Hypothalamus (tissue), 51 donors: ENCODE measurements around the gene TEX51.

Experiments
- DNase-seq, 51 donors: peaks; one replicate each; lab custom pipeline; 2025; lab: John Stamatoyannopoulos, UW

The TEX51 gene

DNA sequence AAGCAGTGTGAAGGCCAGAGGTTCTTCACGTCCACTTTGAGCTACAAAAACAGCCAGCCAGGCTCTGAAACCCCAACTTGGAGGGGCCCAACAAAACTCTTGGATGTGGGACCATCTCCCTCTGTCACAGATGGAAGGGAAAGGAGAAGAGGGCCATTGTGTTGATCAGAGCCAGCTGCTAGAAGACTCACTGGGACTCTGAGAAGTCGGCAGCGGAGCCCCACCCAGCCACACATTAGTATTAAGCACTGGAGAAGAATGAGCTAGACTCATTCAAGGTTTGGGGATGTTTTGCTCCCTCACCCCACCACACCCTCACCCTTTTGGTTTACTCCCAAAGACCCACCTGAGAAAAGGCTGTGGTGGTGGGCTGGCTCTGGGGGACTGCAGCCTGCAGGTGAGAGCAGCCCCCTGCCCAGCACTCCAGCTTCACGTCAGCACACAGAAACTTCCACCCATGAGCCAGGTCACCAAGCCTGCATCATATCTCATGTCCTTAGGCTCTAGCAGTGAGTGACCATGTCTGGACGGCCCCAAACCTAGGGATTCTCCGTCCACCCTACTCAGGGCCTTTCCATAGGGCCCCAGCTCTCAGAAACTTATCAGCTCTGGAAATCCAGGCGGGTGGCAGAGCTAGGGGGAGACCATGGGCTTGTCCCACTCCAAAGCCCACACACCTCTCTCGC is 12.6 kb downstream of the TEX51 start:
- DNase-seq: no peak

DNA sequence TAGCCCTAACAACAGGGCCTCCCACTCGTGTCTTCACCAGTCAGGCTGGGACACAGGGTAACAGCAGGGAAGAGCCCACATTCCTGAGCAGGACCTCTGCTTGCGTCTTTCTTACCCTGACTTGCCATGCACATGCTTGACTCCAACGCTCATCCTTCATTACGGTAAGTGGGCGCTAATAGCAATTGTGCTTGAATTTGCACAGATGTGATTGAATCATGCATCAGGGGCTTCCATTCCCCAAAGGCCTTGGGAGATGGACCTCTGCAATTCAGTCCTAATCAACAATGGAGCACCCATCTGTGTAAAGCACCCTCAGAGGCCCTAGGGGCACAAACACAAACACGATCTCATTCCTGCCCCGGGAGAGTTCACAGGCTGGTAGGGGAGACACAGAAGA is 13.5 kb downstream of the TEX51 start:
- no peak for DNase-seq

DNA sequence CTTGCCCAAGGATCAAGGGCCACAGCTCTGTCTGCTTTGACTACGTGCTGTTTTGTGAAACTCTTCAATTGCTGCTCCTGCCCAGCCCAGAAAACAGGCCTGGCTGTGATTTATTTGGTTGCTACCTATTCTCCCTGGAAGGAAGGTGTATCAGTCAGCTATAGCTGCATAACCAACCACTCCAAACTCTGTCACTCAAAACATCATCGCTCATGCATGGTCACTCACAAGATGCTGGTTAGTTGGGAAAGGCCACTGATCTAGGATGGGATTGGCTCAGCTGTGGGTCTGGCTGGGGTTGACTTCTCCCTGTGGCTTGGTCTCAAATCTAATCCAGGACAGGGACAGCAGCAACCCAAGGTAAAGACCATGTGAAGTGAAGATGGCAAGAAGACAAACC is 14.6 kb downstream of the TEX51 start:
- DNase-seq: no peak

DNA sequence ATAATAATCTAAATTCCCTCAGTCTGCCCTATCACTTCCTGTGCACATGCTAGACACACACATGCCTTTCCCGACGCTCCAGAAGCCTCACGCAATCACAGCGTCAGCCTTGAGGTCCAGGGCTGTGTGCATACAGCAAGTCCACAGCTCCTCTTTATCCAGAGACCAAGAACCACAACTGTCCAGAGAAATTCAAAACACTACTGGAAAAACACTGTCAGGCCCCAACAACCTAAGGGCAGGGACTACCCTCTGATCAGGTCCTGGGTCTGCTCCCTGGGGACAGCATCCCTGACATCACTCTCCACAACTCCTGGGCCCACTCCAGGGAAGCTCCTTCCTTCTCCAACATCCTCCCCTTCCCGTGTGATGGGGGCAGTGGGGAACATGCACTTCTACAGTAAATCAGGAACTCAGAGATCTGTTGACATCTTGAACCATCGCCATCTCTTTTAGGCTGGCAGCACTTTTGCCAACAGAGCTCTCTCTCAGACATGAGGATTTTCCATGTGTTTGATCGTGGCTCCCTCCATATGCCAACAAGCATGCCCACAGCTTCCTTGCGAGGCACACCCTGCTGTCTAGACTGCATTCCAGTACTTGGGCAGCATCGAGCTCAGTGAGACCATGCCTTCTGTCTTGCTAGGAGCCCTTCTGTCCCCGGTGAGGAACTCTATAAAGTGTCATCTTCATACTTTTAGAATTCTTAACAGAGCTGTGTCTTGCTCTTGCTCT is 15.4 kb downstream of the TEX51 start:
- DNase-seq: no peak

DNA sequence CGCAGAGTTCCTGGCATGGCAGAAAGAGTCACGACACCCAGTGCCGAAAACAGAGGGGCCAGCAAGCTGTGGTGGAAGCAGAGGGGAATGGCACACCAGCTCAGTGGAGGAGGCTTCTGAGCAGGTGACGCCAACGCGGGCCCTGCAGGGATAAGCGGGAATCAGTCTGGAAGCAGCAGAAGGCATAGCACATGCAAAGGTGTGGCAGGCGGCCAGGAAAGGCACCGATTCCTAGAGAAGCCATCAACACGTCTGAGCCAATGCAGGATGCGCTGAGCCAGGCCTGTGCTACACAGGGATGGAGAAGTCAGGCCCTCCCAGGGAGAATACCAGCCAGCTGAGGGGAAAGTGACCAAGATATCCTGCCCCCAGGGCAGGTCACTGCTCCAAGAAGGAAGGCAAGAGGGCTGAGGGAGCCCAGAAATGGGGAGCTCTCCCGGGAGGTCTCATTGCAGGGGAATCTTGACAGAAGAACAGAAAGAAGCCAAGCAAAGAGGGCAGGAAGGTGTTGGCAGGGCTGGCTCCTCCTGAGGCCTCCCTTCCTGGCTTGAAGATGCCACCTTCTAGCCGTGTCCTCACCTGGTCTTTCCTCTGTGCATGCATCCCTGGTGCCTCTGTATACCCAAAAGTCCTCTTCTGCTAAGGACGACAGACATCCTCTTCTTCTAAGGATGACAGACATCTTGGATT is 16.3 kb downstream of the TEX51 start:
- DNase-seq: no peak

DNA sequence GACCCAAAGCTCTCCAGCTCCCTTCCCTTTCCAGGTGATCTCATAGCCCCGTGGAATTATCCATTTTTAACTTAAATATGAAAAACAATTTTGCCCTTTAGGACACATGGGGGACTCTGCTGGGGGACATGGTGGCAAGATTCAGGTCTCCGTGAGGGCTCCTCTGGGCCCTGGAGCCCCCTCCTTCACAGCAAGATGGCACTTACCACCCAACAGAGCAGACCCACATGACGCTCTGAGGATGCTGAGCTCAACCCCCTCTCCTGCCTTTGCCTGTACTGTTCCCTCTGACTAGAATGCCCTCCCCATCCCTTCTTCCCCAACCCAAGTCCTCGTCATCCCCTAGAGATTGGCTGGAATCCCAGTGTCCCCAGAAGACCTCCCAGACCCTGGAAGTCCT is 17.2 kb downstream of the TEX51 start:
- no peak for DNase-seq

DNA sequence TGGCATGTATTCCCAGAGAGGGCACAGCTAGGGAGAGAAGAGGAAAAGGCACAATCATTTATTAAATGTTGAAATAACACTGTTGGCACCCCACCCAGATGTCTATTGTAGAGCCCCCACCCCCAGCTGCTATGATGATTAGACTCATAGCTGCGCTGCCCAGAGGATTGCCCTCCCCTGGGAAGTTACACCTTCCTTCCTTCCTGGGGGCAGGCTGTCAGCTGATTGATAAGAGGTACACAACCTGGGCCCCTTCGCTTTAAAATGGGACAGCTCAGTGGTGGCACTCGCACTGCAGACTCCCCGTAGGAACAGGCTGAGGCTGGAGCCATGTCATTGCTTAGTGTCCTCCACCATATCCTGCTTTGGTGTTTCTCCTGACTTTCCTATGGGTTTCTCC is 18.1 kb downstream of the TEX51 start:
- no peak for DNase-seq

DNA sequence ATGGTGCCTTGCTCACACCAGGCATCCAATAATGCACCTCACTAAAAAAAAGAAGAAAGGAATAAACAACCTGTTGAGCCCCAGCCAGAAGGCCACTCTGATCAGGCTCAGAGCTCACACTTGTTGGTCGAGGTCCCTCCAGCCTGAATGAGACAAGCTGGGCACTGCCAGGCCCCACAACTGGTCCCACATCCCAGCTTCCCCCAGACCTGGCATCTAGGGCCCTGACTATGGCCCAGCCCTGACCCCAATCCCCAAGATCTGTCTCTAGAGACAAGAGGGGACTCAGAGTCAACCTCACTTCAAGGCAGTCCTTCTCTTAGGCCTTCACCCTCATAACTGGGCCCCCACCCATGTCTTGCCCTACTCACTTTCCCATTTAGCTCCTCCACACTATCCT is 22.4 kb downstream of the TEX51 start:
- no peak for DNase-seq

DNA sequence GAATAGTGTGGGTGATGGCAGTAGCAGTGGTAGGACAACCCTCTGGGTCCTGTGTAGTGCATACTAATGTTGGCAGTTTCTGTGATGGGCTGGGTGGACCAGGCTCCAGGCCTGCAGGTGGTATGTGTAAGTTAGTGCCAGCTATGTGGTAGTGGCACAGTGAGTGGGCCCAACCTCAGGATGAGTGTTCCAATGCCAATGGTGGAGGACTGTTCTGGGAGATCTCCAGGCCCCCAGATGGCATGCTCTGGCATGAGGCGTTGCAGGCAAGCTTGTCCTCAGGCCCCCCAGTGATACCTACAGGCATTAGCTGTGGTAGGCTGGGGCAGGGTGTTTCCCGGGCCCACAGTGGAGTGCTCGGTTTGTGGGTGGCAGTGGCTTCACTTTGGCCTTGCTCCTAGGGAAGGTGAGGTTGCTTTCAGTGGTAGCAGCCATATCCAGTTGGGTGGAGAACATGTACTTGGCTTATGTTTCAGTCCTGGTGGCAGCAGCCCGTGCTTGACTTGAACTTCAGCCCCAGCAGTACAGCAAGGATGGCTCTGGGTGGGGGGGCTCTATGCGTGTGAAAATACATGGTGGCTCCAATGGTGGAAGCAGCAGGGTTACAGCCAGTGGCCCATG is 32.4 kb downstream of the TEX51 start:
- no peak for DNase-seq

DNA sequence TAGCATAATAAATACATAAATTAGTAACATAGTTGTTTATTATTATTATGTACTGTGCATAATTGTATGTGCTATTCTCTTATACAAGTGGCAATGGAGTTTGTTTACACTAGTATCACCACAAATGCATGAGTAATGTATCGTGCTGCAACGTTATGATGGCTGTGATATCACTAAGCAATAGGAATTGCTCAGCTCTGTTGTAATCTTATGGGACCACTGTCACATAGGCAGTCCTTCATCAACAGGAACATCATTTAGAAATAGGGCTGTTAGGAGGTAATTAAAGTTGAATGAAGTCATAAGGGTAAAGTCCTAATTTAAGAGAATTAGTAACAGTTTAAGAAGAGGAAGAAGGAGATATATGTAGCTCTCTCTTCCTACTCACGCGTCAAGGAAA is 33.8 kb downstream of the TEX51 start:
- no peak for DNase-seq

DNA sequence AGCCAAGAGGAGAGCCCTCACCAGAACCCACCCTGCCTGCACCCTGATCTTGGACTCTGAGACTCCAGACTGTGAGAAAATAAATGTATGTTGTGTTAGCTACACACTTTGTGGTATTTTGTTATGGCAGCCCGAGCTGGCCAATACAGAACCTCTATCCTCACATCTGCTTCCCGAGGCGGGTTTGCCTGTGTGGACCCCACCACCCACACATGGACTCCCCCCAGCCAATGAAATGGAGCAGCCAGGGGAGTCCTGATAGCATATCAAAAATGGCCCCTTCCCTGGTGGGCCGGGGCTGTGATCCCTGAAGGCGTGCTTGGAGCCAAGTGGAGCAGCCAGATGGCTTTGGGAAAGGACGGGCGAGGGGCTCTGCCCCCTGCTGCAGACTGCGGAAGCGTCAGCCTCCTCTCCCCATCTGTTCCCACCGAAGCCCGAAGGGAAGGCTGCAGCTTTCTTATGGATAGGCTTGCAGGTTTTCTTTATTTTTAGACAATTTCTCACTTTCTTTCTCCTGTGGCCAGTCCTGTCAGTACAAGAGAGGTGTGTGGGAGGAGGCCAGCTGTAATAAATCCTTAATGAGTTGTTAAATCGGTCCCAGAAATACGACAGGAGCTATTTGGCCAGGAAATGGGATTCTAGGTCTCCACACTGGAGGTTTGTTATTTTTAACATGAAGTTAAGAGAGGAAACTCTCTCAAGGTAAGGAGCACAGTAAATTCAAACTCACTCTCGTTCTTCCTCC is 34.4 kb downstream of the TEX51 start:
- DNase-seq: no peak

DNA sequence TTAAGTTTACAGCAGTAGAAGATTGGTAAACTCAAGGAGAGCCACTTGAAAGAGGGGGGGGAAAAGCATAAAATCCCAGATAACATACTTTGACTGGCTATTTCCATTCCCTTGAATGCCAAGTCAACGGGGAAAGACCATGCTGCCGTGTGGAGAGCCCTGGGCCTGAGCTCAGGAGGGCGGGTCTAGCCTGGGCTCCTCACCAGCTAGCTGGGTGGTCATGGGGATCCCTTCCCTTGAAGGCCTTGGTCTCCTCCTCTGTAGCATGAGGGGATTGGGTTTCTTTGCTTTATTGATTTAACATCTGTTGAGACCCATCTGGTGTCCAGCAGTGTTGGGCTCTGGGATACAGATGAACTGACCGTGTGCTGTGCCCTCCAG is 35.0 kb downstream of the TEX51 start:
- no peak for DNase-seq

DNA sequence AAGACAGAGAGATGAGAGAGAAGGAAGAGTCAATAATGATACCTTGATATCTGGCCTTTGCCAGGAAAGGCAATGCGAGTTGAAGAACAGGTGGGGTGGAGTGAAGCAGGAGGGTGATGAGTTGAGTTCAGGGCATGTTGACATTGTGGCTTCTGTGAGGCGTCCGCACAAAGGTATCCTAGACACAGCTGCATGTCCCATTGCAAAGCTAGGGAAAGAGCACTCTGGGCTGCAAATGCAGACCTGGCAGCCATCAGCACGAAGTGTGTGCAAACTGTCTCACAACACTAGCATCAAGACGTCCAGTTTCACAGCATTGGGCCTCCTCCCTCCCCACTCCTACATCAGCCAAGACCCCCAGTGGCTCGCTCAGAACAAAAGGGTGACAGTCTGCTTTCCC is 36.1 kb downstream of the TEX51 start:
- DNase-seq: no peak

DNA sequence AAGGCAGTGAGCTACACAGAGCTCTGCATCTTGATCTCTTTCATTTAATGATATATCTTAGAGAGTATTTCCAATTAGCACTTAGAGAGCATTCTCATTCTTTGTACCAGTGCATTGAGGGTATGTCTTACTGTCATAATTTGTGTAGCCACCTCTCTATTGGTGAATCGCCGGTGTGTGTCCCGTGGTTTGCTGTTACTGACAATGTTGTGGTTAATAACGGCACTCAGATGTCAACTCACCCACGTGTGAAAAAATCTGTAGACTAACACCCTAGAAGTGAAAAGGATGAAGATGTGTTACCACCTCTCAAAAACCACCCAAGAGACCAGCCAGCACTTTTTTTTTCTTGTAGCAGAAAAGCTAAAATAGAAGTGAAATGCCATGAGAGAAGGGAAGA is 37.1 kb downstream of the TEX51 start:
- no peak for DNase-seq

DNA sequence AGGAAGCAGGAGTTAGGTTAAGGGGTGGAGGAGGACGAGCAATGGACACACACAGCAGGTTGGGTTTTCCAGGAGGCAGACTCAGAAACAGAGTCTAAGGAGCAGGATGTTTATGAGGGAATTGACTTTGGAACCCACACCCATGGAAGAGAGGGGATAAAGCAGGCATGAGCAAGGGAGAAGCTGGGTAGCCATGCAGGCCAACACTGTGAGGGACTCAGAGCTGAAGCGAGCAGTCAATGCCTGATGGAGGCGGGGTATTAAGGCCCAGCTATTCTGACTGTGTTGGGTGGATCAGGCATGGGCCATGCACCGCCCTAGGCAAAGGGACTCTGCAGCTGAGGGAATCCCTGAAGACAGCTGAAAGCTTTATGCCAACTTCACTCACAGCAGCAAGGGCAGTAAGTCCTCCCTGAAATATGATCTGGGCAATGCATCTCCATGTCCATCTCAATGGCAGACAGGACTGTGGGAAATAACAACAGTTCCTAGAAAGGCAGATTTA is 37.6 kb downstream of the TEX51 start:
- DNase-seq: no peak

DNA sequence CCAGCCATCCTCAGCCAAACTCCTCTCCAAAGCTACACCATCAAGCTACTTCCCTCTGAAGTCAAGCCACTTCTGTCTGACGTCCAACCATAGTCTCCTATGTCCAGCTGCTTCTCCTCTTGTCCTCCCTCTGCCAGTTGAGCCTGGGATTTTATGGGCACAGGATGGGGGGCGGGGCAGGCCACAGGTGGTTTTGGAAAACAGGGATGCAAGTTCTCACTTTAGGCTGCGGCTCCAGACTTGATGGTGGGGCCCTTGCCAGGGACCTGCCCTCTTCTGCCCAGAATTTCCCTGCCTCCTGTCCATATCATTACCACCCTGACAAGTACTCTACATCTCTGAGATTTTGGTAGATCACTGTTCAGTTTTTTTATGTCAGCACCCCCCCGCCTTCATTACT is 41.6 kb downstream of the TEX51 start:
- no peak for DNase-seq

DNA sequence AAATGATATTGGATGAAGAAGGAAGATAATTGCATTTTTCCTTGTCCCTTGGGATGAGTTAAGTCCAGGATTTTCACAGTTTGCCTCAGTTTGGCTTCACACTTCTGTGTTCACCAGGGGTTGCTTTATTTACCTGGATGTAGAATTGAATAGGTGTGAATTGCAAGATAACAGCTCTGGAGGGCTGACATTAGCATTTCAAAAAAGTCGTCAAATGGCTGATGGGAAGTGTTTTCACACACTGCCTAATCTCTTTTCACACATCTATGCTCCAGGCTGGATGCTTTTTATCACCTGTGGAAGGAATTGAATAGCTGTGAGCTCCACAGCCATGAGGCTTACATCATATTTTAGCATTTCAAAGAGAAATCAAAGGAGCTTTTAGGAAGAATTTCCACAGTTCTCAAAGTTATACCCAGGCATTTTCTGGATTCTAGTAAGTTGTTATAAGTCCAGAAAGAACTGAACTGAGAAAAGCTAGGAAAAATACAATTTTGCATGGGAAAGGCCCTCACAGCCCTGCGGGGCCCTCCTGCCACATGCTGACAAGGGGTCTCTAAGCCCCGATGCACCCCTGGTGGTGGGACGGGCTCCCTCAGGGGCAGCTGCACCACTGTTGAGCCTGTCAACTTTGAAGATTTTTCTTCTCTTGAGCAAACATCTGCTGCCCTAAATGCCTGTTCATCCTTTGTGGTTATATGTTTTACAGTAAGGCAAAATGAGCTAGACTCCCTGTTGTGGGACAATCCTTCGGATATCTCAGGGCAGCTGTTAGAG is 43.9 kb downstream of the TEX51 start:
- DNase-seq: no peak

DNA sequence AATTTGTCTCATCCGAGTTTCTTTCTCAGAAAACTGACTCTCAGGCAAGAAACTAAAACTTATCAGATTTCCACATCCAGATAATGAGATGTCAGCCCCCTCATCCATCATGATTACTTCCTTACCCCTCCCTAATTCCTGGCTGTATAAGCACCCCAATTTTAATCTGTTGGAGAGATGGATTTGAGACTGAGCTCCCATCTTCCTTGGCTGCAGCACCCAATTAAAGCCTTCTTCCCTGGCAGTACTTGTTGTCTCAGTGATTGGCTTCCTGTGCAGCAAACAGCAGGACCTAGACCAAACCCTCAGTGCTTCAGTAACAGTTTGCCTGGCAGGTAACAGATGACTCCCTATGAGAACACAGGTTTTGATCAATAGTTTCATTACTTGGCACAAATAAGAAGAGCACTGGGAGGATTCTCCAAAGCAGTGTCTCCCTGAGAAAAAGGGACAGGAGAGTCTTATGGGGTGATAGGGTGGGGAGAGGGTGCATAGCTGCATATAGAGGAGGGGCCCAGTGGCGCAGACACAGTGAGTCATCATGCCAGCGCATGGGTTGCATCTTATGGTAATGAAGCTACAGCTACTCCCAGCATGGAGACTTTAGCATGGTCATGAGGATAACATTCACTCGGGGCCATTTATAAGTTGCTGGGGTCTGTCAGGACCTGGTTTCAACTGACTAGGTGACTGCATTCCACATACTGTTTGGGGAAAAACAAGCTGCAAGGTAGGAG is 45.1 kb downstream of the TEX51 start:
- DNase-seq: no peak

DNA sequence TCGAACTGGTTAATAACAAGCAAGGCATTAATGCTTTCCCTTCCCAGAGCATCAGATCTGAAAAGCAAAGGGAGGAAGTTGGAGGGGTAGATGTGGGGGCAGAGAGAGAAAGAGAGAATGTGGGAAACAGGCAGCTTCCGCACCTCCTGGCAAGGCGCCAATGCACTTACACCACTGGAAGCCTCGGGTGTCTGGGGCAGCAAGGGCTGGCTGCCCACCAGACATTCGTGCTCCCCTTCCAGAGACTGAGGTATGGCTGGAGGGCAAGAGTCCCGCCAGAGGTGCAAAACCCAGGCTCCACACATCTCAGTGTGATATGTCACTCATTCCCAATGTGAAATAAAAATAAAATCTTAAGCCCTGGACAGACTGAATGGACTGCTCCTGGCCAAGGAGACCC is 46.4 kb downstream of the TEX51 start:
- no peak for DNase-seq
